Ectodermal cell (in vitro differentiated cells): ENCODE results near the gene ADGRG2.
"Not testable (repeated sequence)": the region's sequence is repeated elsewhere in the genome, so short reads cannot be mapped to it uniquely, and the experiment has no call there.

Experiments used
- H3K27ac ChIP-seq: 2 replicates; pipeline ENCODE4 v1.7.0; 2013; ENCODE audit warnings: mild to moderate bottlenecking, low read depth, low read length; ENCODE audit not compliant: insufficient read depth, poor library complexity, severe bottlenecking
- H3K27me3 ChIP-seq: 2 replicates; pipeline ENCODE4 v1.7.0; 2013; ENCODE audit warnings: mild to moderate bottlenecking, low read length; ENCODE audit not compliant: insufficient read depth, control insufficient read depth, poor library complexity, severe bottlenecking
- H3K36me3 ChIP-seq: one replicate; pipeline ENCODE4 v1.7.0; 2013; ENCODE audit warnings: low read length; ENCODE audit not compliant: control insufficient read depth, insufficient read depth
- H3K4me1 ChIP-seq: one replicate; pipeline ENCODE4 v1.7.0; 2013; ENCODE audit warnings: low read length; ENCODE audit not compliant: control insufficient read depth, insufficient read depth
- H3K4me3 ChIP-seq: 2 replicates; pipeline ENCODE4 v1.7.0; 2013; ENCODE audit warnings: low read depth, low read length, control low read depth; ENCODE audit not compliant: insufficient read depth
- H3K9me3 ChIP-seq: 2 replicates; pipeline ENCODE4 v1.7.0; 2013; ENCODE audit warnings: mild to moderate bottlenecking, low read length, moderate library complexity; ENCODE audit not compliant: control insufficient read depth
- WGBS, 2 experiments: methylation state at CpG; one replicate each; pipeline ENCODE4 v1.1.7; 2013; ENCODE audit warnings: missing lambda C conversion rate in 2 of 2; 5-methylcytosine and 5-hydroxymethylcytosine counted together

ADGRG2 gene

GRCh38 chrX:19089555-19090040 is 32.7 kb downstream of the ADGRG2 start:
- no peak overlapping the region for H3K4me3 ChIP-seq
- no peaks in the 10 kb centered on the region for H3K4me1 ChIP-seq
- no peaks in the 10 kb centered on the region for H3K27me3 ChIP-seq
- H3K27ac ChIP-seq, result no peak overlapping the region
- H3K9me3 ChIP-seq, result no peaks in the 10 kb centered on the region
- WGBS, 2 experiments, result 88 to 97% methylated on average over 2 of the region's 2 CpGs
- H3K36me3 ChIP-seq, result no peaks in the 10 kb centered on the region

GRCh38 chrX:19086102-19086772 is 36.0 kb downstream of the ADGRG2 start:
- no peak overlapping the region for H3K4me3 ChIP-seq
- H3K36me3 ChIP-seq, result no peaks in the 10 kb centered on the region
- H3K9me3 ChIP-seq, result no peaks in the 10 kb centered on the region
- H3K27ac ChIP-seq, result no peak overlapping the region
- 91% methylated on average over 7 to 8 of the region's 8 CpGs for WGBS, 2 experiments
- H3K27me3 ChIP-seq, result no peaks in the 10 kb centered on the region
- no peaks in the 10 kb centered on the region for H3K4me1 ChIP-seq

GRCh38 chrX:19085666-19086065 is 36.6 kb downstream of the ADGRG2 start:
- 93 to 98% methylated on average over 3 of the region's 3 CpGs for WGBS, 2 experiments
- Histone ChIP-seq H3K4me3 (no peak overlapping the region), H3K36me3 (no peaks in the 10 kb centered on the region), H3K9me3 (no peaks in the 10 kb centered on the region), H3K27ac (no peak overlapping the region), H3K4me1 (no peaks in the 10 kb centered on the region), H3K27me3 (no peaks in the 10 kb centered on the region)

- no peaks in the 10 kb centered on the region for H3K9me3 ChIP-seq
- no peaks in the 10 kb centered on the region for H3K27me3 ChIP-seq
- no peak overlapping the region for H3K4me3 ChIP-seq
- H3K36me3 ChIP-seq, result no peaks in the 10 kb centered on the region
- no peak overlapping the region for H3K27ac ChIP-seq
- H3K4me1 ChIP-seq, result no peaks in the 10 kb centered on the region
Observed at GRCh38 chrX:19075754-19076153, 46.5 kb downstream of the ADGRG2 start.

- Histone ChIP-seq H3K27ac (no peak overlapping the region), H3K4me1 (no peaks in the 10 kb centered on the region), H3K9me3 (no peaks in the 10 kb centered on the region), H3K36me3 (no peaks in the 10 kb centered on the region), H3K27me3 (no peaks in the 10 kb centered on the region), H3K4me3 (no peak overlapping the region)
- 77 to 90% methylated on average over 3 of the region's 3 CpGs for WGBS, 2 experiments
Observed at GRCh38 chrX:19072372-19072771, 49.9 kb downstream of the ADGRG2 start.

GRCh38 chrX:19070555-19070994 is 51.7 kb downstream of the ADGRG2 start:
- H3K27me3 ChIP-seq, result no peaks in the 10 kb centered on the region
- WGBS, 2 experiments, result 88 to 98% methylated on average over 3 of the region's 3 CpGs
- no peaks in the 10 kb centered on the region for H3K4me1 ChIP-seq
- no peaks in the 10 kb centered on the region for H3K9me3 ChIP-seq
- H3K4me3 ChIP-seq, result no peak overlapping the region
- H3K36me3 ChIP-seq, result no peaks in the 10 kb centered on the region
- no peak overlapping the region for H3K27ac ChIP-seq

- not testable (repeated sequence) for H3K27ac ChIP-seq, H3K9me3 ChIP-seq, H3K4me3 ChIP-seq, H3K36me3 ChIP-seq, H3K27me3 ChIP-seq, H3K4me1 ChIP-seq
- WGBS, 2 experiments, result 90 to 98% methylated on average over 2 to 4 of the region's 4 CpGs
Observed at GRCh38 chrX:19066987-19067386, 55.3 kb downstream of the ADGRG2 start.

GRCh38 chrX:19065535-19065934 is 56.7 kb downstream of the ADGRG2 start:
- 95 to 96% methylated on average over 4 to 5 of the region's 5 CpGs for WGBS, 2 experiments
- Histone ChIP-seq H3K9me3 (no peaks in the 10 kb centered on the region), H3K36me3 (no peaks in the 10 kb centered on the region), H3K4me3 (no peak overlapping the region), H3K27ac (no peak overlapping the region), H3K27me3 (no peaks in the 10 kb centered on the region), H3K4me1 (no peaks in the 10 kb centered on the region)

- H3K4me3 ChIP-seq, result no peak overlapping the region
- WGBS, 2 experiments, result 87 to 98% methylated on average over 6 of the region's 6 CpGs
- H3K4me1 ChIP-seq, result no peaks in the 10 kb centered on the region
- H3K27me3 ChIP-seq, result no peaks in the 10 kb centered on the region
- no peaks in the 10 kb centered on the region for H3K9me3 ChIP-seq
- H3K36me3 ChIP-seq, result no peaks in the 10 kb centered on the region
- no peak overlapping the region for H3K27ac ChIP-seq
Observed at GRCh38 chrX:19064175-19064574, 58.1 kb downstream of the ADGRG2 start.

GRCh38 chrX:19063030-19063429 is 59.2 kb downstream of the ADGRG2 start:
- Histone ChIP-seq H3K27me3 (no peaks in the 10 kb centered on the region), H3K4me3 (no peak overlapping the region), H3K9me3 (no peaks in the 10 kb centered on the region), H3K27ac (no peak overlapping the region), H3K4me1 (no peaks in the 10 kb centered on the region), H3K36me3 (no peaks in the 10 kb centered on the region)
- 83 to 86% methylated on average over 8 of the region's 8 CpGs for WGBS, 2 experiments

- Histone ChIP-seq H3K4me1 (no peaks in the 10 kb centered on the region), H3K27ac (no peak overlapping the region), H3K4me3 (no peak overlapping the region), H3K36me3 (no peaks in the 10 kb centered on the region), H3K27me3 (no peaks in the 10 kb centered on the region), H3K9me3 (no peaks in the 10 kb centered on the region)
- WGBS, 2 experiments, result 97 to 99% methylated on average over 6 of the region's 6 CpGs
Observed at GRCh38 chrX:19059067-19059466, 63.2 kb downstream of the ADGRG2 start.
